SK-N-SH (cell line): ENCODE data around the gene FAM228B. TPM values are rescaled to one million over a fixed set of nuclear protein-coding genes. Genes with fewer than 3 reads are reported as not detected.
A peak's percentile ranks its signal among the peaks of the same experiment; 100 is the strongest.

Experiments used
- CTCF ChIA-PET: fragments of 300-600, 350-600 bp; formaldehyde crosslinking; extraction: SDS; loops from one replicate; lab custom pipeline; 2021; lab: Yijun Ruan, JAX
- POLR2A ChIA-PET: fragments of 350-600 bp; sonication (Branson Sonifier 250); formaldehyde crosslinking; extraction: SDS; loops from one replicate; lab custom pipeline; 2020; ENCODE audit warnings: antibody characterized with exemption, inconsistent platforms; lab: Yijun Ruan, JAX
- DNase-seq: peaks from one replicate; pipeline ENCODE4 v3.0.0; 2012
- H2AFZ ChIP-seq: fragments of 200-600 bp; sonication (generic); 2 replicates; pipeline ENCODE4 v1.8.1; 2016; ENCODE audit warnings: antibody characterized with exemption, mild to moderate bottlenecking, low read depth
- H3F3A ChIP-seq: fragments of 200-600 bp; sonication (generic); replicated peaks from 2 replicates; pipeline ENCODE3; 2016; ENCODE audit warnings: antibody characterized with exemption, mild to moderate bottlenecking; ENCODE audit not compliant: insufficient read depth
- H3K27ac ChIP-seq, 2 experiments: fragments of 200-500 bp in 1 of 2; fragments of 200-600 bp in 1 of 2; sonication (Bioruptor generic) in 1 of 2; sonication (generic), shearing (Covaris generic) in 1 of 2; 2 replicates each; pipeline versions ENCODE4 v1.5.1 to v1.6.1; 2014 to 2016; ENCODE audit warnings: low read depth in 2 of 2, inconsistent platforms in 1 of 2, low read length in 1 of 2, mild to moderate bottlenecking in 1 of 2, mixed read lengths in 1 of 2
- H3K27me3 ChIP-seq: fragments of 200-600 bp; sonication (generic), shearing (Covaris generic); 2 replicates; pipeline ENCODE4 v1.6.1; 2016; ENCODE audit warnings: mixed run types; ENCODE audit not compliant: insufficient read depth
- H3K36me3 ChIP-seq, 2 experiments: fragments of 200-500 bp in 1 of 2; fragments of 200-600 bp in 1 of 2; sonication (Bioruptor generic) in 1 of 2; sonication (generic) in 1 of 2; replicated peaks in 1 of 2; 2 replicates each; pipeline versions ENCODE3 to v1.5.1; 2014 to 2016; ENCODE audit warnings: low read length in 1 of 2, mild to moderate bottlenecking in 1 of 2; ENCODE audit not compliant: insufficient read depth in 2 of 2, control insufficient read depth in 1 of 2
- H3K4me1 ChIP-seq, 2 experiments: fragments of 200-500 bp in 1 of 2; fragments of 200-600 bp in 1 of 2; sonication (Bioruptor generic) in 1 of 2; sonication (generic), shearing (Covaris generic) in 1 of 2; 2 replicates each; pipeline versions ENCODE4 v1.5.1 to v1.6.1; 2014 to 2016; ENCODE audit warnings: low read depth in 1 of 2, low read length in 1 of 2, mixed run types in 1 of 2; ENCODE audit not compliant: insufficient read depth in 2 of 2, control insufficient read depth in 1 of 2
- H3K4me2 ChIP-seq: fragments of 200-600 bp; sonication (generic), shearing (Covaris generic); 2 replicates; pipeline ENCODE4 v1.6.1; 2017; ENCODE audit warnings: mixed run types
- H3K4me3 ChIP-seq, 2 experiments: fragments of 200-500 bp in 1 of 2; fragments of 200-600 bp in 1 of 2; sonication (Bioruptor generic) in 1 of 2; sonication (generic), shearing (Covaris generic) in 1 of 2; 2 replicates each; pipeline versions ENCODE4 v1.5.1 to v1.8.1; 2014 to 2016; ENCODE audit warnings: low read depth in 2 of 2, inconsistent platforms in 1 of 2, low read length in 1 of 2, mild to moderate bottlenecking in 1 of 2, mixed read lengths in 1 of 2, moderate library complexity in 1 of 2
- H3K79me2 ChIP-seq: fragments of 200-600 bp; sonication (generic); 2 replicates; pipeline ENCODE4 v1.8.1; 2017; ENCODE audit warnings: mild to moderate bottlenecking; ENCODE audit not compliant: insufficient read depth
- H3K9ac ChIP-seq: fragments of 200-600 bp; sonication (generic); 2 replicates; pipeline ENCODE4 v1.6.1; 2017; ENCODE audit warnings: mixed run types
- H3K9me2 ChIP-seq: fragments of 200-600 bp; sonication (generic); 2 replicates; pipeline ENCODE4 v1.6.1; 2017; ENCODE audit warnings: mixed run types
- H3K9me3 ChIP-seq: fragments of 200-600 bp; sonication (generic); 2 replicates; pipeline ENCODE4 v1.6.1; 2017; ENCODE audit warnings: mixed run types, mild to moderate bottlenecking, moderate library complexity
- H4K20me1 ChIP-seq: fragments of 200-600 bp; sonication (generic); 2 replicates; pipeline ENCODE4 v1.6.1; 2017; ENCODE audit warnings: mild to moderate bottlenecking, mixed run types; ENCODE audit not compliant: insufficient read depth
- EP300 ChIP-seq, 2 experiments: IDR thresholded peaks; 2 replicates each; pipeline versions ENCODE4 v1.4.0 to v1.6.1; 2012; ENCODE audit warnings: borderline replicate concordance in 1 of 2, low read depth in 1 of 2, low read length in 1 of 2
- FOSL2 ChIP-seq: IDR thresholded peaks from 2 replicates; pipeline ENCODE4 v1.4.0; 2012; ENCODE audit warnings: low read depth, mild to moderate bottlenecking, moderate library complexity, borderline replicate concordance
- FOXJ3 ChIP-seq: sonication (generic); formaldehyde crosslinking; IDR thresholded peaks from 2 replicates; pipeline ENCODE4 v1.5.1; 2020; ENCODE audit warnings: mild to moderate bottlenecking, missing genetic modification reagents
- FOXM1 ChIP-seq: IDR thresholded peaks from 2 replicates; pipeline ENCODE4 v1.4.0; 2012; ENCODE audit warnings: low read depth, mild to moderate bottlenecking
- GABPA ChIP-seq: IDR thresholded peaks from 2 replicates; pipeline ENCODE4 v1.4.0; 2012; ENCODE audit warnings: low read depth, mild to moderate bottlenecking
- MEF2A ChIP-seq: IDR thresholded peaks from 2 replicates; pipeline ENCODE4 v1.4.0; 2012; ENCODE audit warnings: low read depth, borderline replicate concordance
- MXI1 ChIP-seq: IDR thresholded peaks from 2 replicates; pipeline ENCODE4 v1.6.1; 2012; ENCODE audit warnings: mild to moderate bottlenecking, low read depth, low read length, improper control_type of control experiment
- NRF1 ChIP-seq: IDR thresholded peaks from 2 replicates; pipeline ENCODE4 v1.6.1; 2012; ENCODE audit warnings: low read depth, mild to moderate bottlenecking, low read length
- POLR2AphosphoS5 ChIP-seq: IDR thresholded peaks from 2 replicates; pipeline ENCODE4 v1.6.1; 2012; ENCODE audit warnings: low read depth, low read length
- RCOR1 ChIP-seq: fragments of 150-350 bp; IDR thresholded peaks from 2 replicates; pipeline ENCODE4 v1.6.1; 2017; ENCODE audit warnings: antibody characterized with exemption, low read length
- RFX5 ChIP-seq: IDR thresholded peaks from 2 replicates; pipeline ENCODE4 v1.6.1; 2012; ENCODE audit warnings: mild to moderate bottlenecking, improper control_type of control experiment, low read length
- SIN3A ChIP-seq: IDR thresholded peaks from 2 replicates; pipeline ENCODE4 v1.6.1; 2012; ENCODE audit warnings: low read depth, mild to moderate bottlenecking, low read length, moderate library complexity, borderline replicate concordance
- TCF12 ChIP-seq: IDR thresholded peaks from 2 replicates; pipeline ENCODE4 v1.4.0; 2012
- TEAD4 ChIP-seq: IDR thresholded peaks from 2 replicates; pipeline ENCODE4 v1.4.0; 2012; ENCODE audit warnings: mild to moderate bottlenecking, borderline replicate concordance; ENCODE audit not compliant: insufficient read depth
- YY1 ChIP-seq: IDR thresholded peaks from 2 replicates; pipeline ENCODE4 v1.4.0; 2012; ENCODE audit warnings: low read depth, mild to moderate bottlenecking
- whole genome bisulfite sequencing: methylation state at CpG from one replicate; pipeline ENCODE4 v1.1.6; 2017; ENCODE audit warnings: low lambda C conversion rate; 5-methylcytosine and 5-hydroxymethylcytosine counted together
- polyA plus RNA-seq, 3 experiments: library from polyadenylated mRNA; depleted of rRNA; stranded (reverse); fragments of >200 nt; gene quantifications; 2 replicates each; pipeline ENCODE4 v1.2.3, GENCODE V29; 2012
- TF ChIP-seq, protein P1 (sequence below): fragments of 150-350 bp; IDR thresholded peaks from 2 replicates; pipeline ENCODE4 v1.6.1; 2017; ENCODE audit warnings: antibody characterized with exemption, low read length, low read depth, borderline replicate concordance
- TF ChIP-seq, protein P2 (sequence below): IDR thresholded peaks from 2 replicates; pipeline ENCODE4 v1.4.0; 2012; ENCODE audit warnings: low read depth
- TF ChIP-seq, protein P3 (sequence below): IDR thresholded peaks from 2 replicates; pipeline ENCODE4 v1.6.1; 2012; ENCODE audit warnings: mild to moderate bottlenecking, low read depth, low read length, moderate library complexity
- TF ChIP-seq, protein P4 (sequence below): IDR thresholded peaks from 2 replicates; pipeline ENCODE4 v1.4.0; 2012; ENCODE audit warnings: low read depth, borderline replicate concordance
- TF ChIP-seq, protein P5 (sequence below): IDR thresholded peaks from 2 replicates; pipeline ENCODE4 v1.4.0; 2012; ENCODE audit warnings: low read depth, borderline replicate concordance

Gene FAM228B
- polyA plus RNA-seq, 1 of the 3 experiments (the other 2 are of a cell fraction), result 5.3 TPM

DNA sequence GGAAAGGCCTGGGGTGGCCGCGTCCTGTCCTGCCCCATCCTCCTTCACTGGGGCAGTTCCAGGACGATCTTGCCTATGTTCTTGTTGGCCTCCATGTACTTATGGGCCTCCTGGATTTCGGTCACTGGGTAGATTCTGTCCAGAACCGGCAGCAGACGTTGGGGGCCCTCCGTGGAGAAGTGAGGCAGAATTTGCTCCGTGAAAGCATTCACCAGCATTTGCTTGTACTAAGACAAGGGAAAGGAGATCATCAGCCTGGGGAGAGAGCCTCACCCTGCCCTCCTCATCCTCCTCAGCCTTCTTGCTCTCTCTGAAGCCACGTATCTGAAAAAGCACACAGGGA lies 45.8 kb upstream of the FAM228B start (continued):
- TF ChIP-seq, protein P1, sequence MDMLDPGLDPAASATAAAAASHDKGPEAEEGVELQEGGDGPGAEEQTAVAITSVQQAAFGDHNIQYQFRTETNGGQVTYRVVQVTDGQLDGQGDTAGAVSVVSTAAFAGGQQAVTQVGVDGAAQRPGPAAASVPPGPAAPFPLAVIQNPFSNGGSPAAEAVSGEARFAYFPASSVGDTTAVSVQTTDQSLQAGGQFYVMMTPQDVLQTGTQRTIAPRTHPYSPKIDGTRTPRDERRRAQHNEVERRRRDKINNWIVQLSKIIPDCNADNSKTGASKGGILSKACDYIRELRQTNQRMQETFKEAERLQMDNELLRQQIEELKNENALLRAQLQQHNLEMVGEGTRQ, result no peak
- TF ChIP-seq SIN3A, result no peak
- TF ChIP-seq MXI1, result no peak
- TF ChIP-seq, all 33 proteins: peak for 0

DNA sequence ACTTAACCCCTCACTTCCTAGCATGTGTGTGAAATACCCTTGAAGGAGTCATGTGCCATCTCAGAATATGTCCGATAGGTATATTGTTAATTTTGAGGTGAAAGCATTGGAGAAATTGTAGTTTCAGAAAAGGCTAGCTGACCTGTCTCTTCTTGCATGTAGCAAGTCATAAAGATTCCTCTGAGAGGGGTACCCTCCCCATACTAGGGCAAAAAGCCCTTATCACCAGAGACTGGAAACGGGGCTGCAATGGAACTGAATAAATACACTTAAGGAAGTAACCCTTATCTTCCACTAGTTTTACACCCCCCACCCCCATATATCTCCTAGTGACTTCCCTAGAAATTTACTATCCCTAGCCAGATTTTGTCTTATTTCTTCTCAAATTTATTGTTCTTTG lies 45.4 kb upstream of the FAM228B start:
- H3K9me2 ChIP-seq, result no peaks in the 10 kb centered on the region
- peak overlapping the region; percentile 85 for H3K4me2 ChIP-seq
- peaks cover 7 to 11% of the 10 kb centered on the region in 2 experiments; a peak in 2 of 4 replicates for H3K4me1 ChIP-seq
- H3K9me3 ChIP-seq, result no peaks in the 10 kb centered on the region
- no peaks in the 10 kb centered on the region for H3K27me3 ChIP-seq
- H3F3A ChIP-seq, result peaks cover 31% of the 10 kb centered on the region
- H4K20me1 ChIP-seq, result no peaks in the 10 kb centered on the region
- peak overlapping the region; percentile 82 for H3K4me3 ChIP-seq
- peaks cover 40 to 44% of the 10 kb centered on the region in 2 experiments for H3K36me3 ChIP-seq
- DNase-seq, result no peak
- H3K9ac ChIP-seq, result peak overlapping the region; percentile 76; the same call in 1 of the 2 replicates
- TF ChIP-seq YY1 (no peak), GABPA (no peak), FOXM1 (no peak), POLR2AphosphoS5 (no peak), TCF12 (no peak), MXI1 (no peak), NRF1 (no peak), SIN3A (no peak), MEF2A (no peak), FOSL2 (no peak), RFX5 (no peak), EP300 (IDR thresholded peaks at IDR 0.05; ENCODE audit: borderline replicate concordance in 1 of 2, low read depth in 1 of 2, low read length in 1 of 2) (no peak), TEAD4 (no peak), FOXJ3 (CRISPR knock-in tag) (no peak), RCOR1 (no peak)
- TF ChIP-seq, protein P2, sequence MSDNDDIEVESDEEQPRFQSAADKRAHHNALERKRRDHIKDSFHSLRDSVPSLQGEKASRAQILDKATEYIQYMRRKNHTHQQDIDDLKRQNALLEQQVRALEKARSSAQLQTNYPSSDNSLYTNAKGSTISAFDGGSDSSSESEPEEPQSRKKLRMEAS, result no peak
- TF ChIP-seq, protein P3, sequence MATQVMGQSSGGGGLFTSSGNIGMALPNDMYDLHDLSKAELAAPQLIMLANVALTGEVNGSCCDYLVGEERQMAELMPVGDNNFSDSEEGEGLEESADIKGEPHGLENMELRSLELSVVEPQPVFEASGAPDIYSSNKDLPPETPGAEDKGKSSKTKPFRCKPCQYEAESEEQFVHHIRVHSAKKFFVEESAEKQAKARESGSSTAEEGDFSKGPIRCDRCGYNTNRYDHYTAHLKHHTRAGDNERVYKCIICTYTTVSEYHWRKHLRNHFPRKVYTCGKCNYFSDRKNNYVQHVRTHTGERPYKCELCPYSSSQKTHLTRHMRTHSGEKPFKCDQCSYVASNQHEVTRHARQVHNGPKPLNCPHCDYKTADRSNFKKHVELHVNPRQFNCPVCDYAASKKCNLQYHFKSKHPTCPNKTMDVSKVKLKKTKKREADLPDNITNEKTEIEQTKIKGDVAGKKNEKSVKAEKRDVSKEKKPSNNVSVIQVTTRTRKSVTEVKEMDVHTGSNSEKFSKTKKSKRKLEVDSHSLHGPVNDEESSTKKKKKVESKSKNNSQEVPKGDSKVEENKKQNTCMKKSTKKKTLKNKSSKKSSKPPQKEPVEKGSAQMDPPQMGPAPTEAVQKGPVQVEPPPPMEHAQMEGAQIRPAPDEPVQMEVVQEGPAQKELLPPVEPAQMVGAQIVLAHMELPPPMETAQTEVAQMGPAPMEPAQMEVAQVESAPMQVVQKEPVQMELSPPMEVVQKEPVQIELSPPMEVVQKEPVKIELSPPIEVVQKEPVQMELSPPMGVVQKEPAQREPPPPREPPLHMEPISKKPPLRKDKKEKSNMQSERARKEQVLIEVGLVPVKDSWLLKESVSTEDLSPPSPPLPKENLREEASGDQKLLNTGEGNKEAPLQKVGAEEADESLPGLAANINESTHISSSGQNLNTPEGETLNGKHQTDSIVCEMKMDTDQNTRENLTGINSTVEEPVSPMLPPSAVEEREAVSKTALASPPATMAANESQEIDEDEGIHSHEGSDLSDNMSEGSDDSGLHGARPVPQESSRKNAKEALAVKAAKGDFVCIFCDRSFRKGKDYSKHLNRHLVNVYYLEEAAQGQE, result no peak
- TF ChIP-seq, protein P4, sequence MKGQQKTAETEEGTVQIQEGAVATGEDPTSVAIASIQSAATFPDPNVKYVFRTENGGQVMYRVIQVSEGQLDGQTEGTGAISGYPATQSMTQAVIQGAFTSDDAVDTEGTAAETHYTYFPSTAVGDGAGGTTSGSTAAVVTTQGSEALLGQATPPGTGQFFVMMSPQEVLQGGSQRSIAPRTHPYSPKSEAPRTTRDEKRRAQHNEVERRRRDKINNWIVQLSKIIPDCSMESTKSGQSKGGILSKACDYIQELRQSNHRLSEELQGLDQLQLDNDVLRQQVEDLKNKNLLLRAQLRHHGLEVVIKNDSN, result no peak
- TF ChIP-seq, protein P5, sequence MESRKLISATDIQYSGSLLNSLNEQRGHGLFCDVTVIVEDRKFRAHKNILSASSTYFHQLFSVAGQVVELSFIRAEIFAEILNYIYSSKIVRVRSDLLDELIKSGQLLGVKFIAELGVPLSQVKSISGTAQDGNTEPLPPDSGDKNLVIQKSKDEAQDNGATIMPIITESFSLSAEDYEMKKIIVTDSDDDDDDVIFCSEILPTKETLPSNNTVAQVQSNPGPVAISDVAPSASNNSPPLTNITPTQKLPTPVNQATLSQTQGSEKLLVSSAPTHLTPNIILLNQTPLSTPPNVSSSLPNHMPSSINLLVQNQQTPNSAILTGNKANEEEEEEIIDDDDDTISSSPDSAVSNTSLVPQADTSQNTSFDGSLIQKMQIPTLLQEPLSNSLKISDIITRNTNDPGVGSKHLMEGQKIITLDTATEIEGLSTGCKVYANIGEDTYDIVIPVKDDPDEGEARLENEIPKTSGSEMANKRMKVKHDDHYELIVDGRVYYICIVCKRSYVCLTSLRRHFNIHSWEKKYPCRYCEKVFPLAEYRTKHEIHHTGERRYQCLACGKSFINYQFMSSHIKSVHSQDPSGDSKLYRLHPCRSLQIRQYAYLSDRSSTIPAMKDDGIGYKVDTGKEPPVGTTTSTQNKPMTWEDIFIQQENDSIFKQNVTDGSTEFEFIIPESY, result no peak
- peaks cover 38% of the 10 kb centered on the region for H3K79me2 ChIP-seq
- H3K27ac ChIP-seq, result no peak overlapping the region
- 95% methylated on average over 2 of the region's 2 CpGs for WGBS
- no peak overlapping the region for H2AFZ ChIP-seq
- ChIA-PET POLR2A (interaction anchor here (0.9 kb wide), 1 partner anchor 31 kb away, joined by 3 read pairs; the partner anchor contains the start of gene WDCP), CTCF (interaction anchor here (1.8 to 5.6 kb wide), 3 partner anchors 17 to 152 kb away, joined by 7 to 34 read pairs (median 9); partner anchors contain the start of gene ATAD2B)
